GM12873 (cell line): ENCODE results near the gene GPRIN1.

Experiments
- TF ChIP-seq, protein P1 (sequence below): IDR thresholded peaks from 2 replicates; pipeline ENCODE4 v1.5.1; 2012; ENCODE audit warnings: low read depth, mild to moderate bottlenecking, moderate library complexity, low read length, control low read depth; ENCODE audit not compliant: insufficient read depth; ENCODE audit errors: missing control alignments

Gene GPRIN1

GRCh38 chr5:176611435-176611834 lies 1.5 kb upstream of the GPRIN1 start:
- TF ChIP-seq, protein P1, sequence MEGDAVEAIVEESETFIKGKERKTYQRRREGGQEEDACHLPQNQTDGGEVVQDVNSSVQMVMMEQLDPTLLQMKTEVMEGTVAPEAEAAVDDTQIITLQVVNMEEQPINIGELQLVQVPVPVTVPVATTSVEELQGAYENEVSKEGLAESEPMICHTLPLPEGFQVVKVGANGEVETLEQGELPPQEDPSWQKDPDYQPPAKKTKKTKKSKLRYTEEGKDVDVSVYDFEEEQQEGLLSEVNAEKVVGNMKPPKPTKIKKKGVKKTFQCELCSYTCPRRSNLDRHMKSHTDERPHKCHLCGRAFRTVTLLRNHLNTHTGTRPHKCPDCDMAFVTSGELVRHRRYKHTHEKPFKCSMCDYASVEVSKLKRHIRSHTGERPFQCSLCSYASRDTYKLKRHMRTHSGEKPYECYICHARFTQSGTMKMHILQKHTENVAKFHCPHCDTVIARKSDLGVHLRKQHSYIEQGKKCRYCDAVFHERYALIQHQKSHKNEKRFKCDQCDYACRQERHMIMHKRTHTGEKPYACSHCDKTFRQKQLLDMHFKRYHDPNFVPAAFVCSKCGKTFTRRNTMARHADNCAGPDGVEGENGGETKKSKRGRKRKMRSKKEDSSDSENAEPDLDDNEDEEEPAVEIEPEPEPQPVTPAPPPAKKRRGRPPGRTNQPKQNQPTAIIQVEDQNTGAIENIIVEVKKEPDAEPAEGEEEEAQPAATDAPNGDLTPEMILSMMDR: no peak

- TF ChIP-seq, protein P1: no peak
Measured at GRCh38 chr5:176610435-176610773, 448 bp upstream of the GPRIN1 start.

- TF ChIP-seq, protein P1: peak; percentile 8
Measured at GRCh38 chr5:176608937-176609723, 826 bp downstream of the GPRIN1 start.

DNA sequence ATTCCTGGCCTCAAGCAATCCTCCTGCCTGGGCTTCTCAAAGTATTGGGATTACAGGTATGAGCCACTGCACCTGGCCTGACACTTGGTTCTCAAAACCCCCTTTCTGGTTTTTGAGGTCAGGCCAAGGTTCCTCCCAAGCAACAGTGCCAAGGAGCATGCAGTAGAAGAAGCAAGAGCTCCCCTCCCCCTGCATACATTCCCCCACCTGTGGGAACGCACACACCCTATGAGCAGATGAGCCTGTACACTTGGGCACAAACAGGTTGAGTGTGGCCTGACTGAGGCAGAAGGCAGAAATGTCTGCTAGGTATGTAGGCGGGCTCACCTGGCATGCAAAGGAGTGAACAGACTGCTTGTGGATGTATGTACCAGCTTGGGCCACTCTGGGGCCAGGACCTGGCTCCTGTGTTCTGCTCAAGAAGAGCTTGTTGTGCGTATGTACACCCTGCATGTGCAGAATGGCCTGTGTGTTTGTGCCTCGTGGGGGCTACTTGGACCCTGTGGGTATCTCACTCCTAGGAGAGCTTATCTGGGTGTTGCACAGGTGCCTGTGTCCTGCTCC lies 1.7 kb downstream of the GPRIN1 start:
- TF ChIP-seq, protein P1: no peak

GRCh38 chr5:176606875-176607274 lies 3.1 kb downstream of the GPRIN1 start:
- TF ChIP-seq, protein P1: no peak

DNA sequence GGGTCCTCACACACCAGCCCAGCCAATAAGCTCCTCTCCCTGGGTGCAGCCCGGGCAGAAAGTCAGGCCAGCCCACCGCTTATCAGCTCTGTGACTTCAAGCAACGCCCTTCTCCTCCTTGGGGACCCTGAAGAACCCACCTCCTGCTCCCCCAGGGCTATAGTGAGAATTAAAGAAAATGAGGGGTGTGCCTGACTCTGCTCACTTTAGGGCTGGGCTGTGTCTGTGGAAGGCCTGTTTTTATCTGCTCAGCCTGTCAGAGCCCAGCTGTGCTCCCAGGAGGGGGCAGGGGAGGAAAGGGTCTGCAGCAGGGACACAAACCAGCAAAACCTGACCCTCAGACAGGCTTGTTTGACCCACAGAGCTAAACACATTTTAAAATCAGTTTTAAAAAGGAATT lies 3.9 kb downstream of the GPRIN1 start:
- TF ChIP-seq, protein P1: no peak

DNA sequence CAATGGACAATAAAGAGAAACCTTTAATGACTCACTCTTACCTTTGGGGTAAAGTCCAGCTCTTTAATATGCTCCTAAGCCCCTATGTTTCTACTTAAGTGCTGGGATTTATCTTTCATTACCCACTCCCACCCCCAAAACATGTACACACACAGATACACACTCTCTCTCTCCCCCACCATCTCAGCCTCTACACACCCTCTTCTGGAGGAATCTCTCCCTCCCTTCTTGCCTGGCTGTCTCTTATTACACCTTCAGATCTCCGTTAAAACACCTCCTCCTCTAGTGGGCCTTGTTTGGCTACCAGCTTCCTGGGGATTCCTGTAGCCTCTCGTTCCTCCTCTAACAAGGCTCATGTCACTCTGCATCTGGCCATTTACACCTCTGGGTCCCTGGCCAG lies 6.9 kb downstream of the GPRIN1 start:
- TF ChIP-seq, protein P1: no peak
